Measurements from ENCODE around the gene HNRNPF.

The HNRNPF gene

DNA sequence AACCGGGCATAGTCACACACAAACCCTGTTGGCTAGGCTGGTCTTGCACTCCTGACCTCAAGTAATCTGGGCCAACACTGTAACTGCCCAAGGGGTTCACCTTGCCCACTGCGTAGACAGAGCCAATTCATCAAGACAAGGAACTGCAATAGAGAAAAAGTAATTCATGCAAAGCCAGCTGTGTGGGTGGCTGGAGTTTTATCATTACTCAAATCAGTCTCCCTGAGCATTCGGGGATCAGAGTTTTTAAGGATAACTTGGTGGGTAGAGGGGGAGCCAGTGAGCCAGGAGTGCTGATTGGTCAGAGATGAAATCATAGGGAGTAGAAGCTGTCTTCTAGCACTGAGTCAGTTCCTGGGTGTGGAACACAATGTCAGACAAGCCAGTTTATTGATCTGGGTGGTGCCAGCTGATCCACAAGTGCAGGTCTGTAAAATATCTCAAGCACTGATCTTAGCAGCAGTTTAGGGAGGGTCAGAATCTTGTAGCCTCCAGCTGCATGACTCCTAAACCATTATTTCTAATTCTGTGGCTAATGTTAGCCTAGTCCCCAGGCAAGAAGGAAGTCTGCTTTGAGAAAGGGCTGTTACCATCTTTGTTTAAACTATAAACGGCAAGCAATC is 53.1 kb downstream of the HNRNPF start:
- TF ChIP-seq, protein P1, sequence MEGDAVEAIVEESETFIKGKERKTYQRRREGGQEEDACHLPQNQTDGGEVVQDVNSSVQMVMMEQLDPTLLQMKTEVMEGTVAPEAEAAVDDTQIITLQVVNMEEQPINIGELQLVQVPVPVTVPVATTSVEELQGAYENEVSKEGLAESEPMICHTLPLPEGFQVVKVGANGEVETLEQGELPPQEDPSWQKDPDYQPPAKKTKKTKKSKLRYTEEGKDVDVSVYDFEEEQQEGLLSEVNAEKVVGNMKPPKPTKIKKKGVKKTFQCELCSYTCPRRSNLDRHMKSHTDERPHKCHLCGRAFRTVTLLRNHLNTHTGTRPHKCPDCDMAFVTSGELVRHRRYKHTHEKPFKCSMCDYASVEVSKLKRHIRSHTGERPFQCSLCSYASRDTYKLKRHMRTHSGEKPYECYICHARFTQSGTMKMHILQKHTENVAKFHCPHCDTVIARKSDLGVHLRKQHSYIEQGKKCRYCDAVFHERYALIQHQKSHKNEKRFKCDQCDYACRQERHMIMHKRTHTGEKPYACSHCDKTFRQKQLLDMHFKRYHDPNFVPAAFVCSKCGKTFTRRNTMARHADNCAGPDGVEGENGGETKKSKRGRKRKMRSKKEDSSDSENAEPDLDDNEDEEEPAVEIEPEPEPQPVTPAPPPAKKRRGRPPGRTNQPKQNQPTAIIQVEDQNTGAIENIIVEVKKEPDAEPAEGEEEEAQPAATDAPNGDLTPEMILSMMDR (IDR thresholded peaks at IDR 0.05; ENCODE audit: low read depth, low read length): no peak
- H3K4me3 ChIP-seq (ENCODE audit: low read depth, low read length): no peak overlapping the region

DNA sequence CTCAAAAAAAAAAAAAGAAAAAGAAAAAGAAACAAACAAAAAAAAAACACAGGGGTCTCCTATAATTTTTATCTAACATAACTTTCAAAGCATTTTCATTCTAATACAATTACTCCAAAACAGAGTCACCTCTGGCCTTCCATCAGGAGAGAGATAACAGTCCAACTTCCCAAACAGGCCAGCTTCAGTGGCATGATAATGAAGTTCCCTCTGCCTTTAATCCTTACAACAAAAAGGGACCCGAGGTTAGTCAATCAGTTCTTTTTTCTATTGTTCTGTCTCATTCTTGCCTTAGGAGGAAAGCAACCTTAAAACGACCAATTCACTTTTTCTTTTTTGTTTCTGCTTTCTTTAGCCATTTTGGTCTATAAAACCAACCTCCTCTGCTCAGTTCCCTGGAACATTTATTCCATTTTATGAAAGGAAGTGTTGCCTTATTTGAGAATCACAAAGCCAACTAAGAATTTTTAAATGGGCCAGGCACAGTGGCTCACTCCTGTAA is 54.1 kb downstream of the HNRNPF start:
- no peak overlapping the region for H3K4me3 ChIP-seq (ENCODE audit: low read depth, low read length)
- TF ChIP-seq, protein P1 (IDR thresholded peaks at IDR 0.05; ENCODE audit: low read depth, low read length): no peak

DNA sequence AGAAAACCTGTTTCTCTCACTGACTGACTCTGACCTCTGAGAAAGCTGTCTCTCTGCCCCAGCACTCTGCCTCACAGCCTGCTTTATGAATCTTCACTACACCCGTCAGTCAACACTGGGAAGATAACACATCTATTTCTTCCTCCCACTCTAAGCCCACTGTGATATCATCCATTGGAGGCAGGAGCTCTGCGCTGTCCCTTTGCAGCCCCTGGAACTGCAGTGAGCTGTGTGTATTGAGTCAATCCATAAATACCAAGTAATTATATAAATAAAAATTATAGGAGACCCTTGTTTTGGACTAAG is 54.7 kb downstream of the HNRNPF start:
- H3K4me3 ChIP-seq (ENCODE audit: low read depth, low read length): no peak overlapping the region
- TF ChIP-seq, protein P1 (IDR thresholded peaks at IDR 0.05; ENCODE audit: low read depth, low read length): no peak

DNA sequence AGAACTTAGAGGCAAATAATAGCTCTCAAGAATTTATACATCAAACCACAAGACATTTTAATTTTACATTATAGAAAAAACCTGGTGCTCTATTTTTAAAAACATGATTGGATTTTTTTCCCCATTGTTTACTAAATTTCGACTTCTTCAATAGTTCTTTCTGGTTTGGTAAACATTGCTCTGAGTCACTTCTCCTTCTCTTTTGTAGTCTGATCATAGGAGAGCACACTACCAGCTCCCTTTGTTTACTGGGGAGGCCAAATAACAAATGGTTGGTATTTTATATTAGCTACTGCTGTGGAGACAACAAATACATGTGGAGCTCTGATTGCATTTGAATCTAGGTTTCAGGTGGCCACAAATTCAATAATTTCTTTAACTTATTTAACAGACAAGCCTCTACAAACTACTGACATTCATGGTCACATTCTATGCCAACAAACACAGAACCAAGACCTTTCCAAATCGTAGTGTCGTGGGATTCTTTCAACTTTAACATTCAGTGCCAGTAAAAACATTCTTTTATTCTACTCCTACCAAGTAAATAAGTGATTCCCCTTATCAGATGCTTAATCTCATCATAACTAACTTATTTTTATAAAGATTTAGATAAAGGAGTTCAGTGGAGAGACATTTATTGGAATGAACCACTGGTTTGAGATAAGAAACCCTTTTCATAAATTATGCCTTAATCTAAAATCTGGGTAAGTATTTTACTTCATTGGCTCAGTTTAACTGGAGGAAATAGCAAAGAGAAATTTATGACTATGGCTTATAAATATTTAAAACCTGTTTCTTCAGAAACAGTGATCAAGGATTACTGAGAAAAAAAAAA is 55.3 kb downstream of the HNRNPF start:
- TF ChIP-seq, protein P1 (IDR thresholded peaks at IDR 0.05; ENCODE audit: low read depth, low read length): no peak
- H3K4me3 ChIP-seq (ENCODE audit: low read depth, low read length): no peak overlapping the region

DNA sequence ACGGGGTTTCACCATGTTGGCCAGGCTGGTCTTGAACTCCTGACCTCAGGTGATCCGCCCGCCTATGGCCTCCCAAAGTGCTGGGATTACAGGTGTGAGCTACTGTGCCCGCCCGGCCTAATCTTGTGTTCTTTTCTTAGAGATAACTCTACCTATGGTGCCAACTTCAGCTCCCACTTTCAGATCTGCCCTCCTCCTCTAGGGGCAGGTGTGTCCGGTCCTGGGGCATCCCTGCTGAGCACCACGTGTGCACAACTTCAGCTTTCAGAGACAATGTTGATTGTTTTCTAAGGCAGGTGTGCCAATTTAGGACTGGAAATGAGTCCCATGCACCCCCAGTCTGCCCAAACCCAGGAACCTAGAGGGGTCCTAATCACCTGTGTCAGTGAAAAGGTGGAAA is 56.0 kb downstream of the HNRNPF start:
- TF ChIP-seq, protein P1 (IDR thresholded peaks at IDR 0.05; ENCODE audit: low read depth, low read length): no peak
- H3K4me3 ChIP-seq (ENCODE audit: low read depth, low read length): no peak overlapping the region

DNA sequence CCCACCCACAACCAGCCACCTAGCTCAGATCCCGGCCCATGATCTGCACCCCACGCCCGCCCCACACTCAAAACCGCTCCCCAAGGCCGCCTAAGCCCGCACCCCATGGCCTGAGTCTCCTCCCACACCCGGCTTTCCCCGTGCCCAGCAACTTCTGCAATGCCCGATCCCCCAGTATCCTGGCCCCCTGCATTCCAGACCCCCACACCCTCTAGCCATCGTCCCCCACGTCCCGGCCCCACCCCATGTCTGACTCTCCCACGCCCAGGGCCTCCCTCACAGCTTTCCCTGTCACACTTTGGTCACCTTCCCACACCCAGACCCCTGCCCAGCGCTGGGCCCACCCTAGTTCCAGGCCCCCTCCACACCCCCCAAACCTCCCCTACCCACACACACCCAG is 57.7 kb downstream of the HNRNPF start:
- TF ChIP-seq, protein P1 (IDR thresholded peaks at IDR 0.05; ENCODE audit: low read depth, low read length): no peak
- H3K4me3 ChIP-seq (ENCODE audit: low read depth, low read length): no peak overlapping the region

DNA sequence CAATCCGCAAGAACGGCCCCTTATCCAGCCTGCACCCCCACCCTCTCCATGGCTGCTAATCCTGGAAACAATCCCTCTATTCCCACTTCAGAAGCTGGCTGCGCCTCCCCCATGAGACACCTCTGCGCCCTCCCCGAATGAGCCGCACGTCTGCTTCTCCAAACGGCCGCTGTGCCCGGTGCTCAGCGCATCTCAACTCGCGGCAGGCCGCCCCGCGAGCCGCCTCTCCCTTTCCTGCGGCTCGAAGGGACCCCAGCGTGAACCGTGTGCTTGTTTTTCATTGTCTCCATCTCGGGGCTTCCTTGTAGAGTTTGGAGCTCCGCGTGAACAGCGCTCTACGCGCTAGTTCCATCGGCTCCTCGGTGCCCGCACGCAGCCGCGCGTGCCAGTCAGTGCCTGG is 58.3 kb downstream of the HNRNPF start:
- TF ChIP-seq, protein P1 (IDR thresholded peaks at IDR 0.05; ENCODE audit: low read depth, low read length): no peak
- no peak overlapping the region for H3K4me3 ChIP-seq (ENCODE audit: low read depth, low read length)

Data from WI38 (cell line).